Pulmonary artery endothelial cell (primary cell): ENCODE measurements around the gene GLB1L2. TPM values are rescaled to one million over a fixed set of nuclear protein-coding genes. Genes with fewer than 3 reads are reported as not detected.
A peak's percentile ranks its signal among the peaks of the same experiment; 100 is the strongest.

Experiments used
- DNase-seq: peaks from one replicate; pipeline ENCODE4 v3.0.0-alpha.2; 2011; ENCODE audit warnings: low read depth, low spot score
- total RNA-seq: library from RNA; depleted of rRNA; stranded (reverse); fragments of >200 nt; gene quantifications from 2 replicates; pipeline ENCODE4 v1.2.3, GENCODE V29; 2014

Gene GLB1L2
- total RNA-seq, 1 donor from 2014 or later: 0.59 TPM

DNA sequence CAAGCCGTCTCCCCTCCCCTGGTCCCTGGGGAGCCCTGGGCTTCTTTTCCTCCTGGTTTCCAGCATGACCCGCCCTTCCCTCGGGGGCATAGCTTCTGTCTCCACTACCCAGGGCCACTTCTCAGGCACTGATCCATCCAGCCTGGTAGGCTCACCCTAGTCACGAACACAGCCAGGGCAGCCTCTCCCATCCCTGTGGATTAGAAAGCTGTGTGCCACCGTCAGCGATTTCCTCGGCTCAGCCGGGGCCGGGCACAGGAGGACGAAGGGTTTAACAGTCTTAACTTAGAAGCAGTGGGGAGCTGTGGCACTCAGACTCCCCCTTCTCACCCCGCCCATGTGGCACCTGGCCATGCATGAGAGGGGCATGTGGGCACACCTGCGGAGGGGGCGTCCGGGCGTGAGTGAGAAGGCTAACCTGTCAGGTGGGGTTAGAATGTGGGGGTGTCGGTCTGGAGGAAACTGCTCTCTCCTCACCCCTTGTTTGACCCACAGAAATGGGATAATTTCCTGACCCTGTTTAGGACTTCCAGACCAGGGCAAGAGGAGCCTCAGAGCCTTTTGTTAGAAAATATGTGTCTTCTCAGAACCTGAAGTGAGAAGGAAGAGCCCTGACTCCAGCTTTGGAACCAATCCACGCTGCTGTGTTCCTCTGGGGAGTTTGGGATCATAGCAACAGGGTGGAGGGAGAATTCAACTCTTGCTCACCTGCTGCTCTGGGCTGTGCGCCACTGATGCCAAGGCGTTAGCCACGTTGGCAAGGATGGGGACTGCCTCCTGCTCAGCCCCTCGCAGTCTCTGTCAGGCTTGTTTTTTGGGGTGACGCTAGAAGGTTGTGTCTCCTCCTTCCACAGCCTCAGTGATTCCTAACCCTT, 14.6 kb downstream of the GLB1L2 start:
- DNase-seq: no peak

DNA sequence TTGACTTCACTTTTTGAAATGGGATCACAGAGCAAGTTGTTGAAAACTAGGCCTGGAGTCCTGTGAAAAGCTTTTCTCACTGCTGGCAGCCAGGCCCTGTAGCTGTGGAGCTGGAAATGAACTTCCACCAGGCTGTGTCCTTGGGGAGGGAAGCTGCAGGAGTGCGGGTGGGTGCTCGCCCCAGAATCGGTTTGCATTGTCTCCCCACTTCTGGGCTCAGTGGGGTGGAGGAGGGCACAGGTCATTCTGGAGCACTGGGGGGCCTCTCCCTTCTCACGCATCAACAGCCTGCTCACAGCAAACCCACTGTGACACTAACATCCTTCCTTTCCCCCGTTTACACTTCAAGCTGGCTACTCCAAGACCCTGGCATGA, 15.2 kb downstream of the GLB1L2 start:
- DNase-seq: no peak

DNA sequence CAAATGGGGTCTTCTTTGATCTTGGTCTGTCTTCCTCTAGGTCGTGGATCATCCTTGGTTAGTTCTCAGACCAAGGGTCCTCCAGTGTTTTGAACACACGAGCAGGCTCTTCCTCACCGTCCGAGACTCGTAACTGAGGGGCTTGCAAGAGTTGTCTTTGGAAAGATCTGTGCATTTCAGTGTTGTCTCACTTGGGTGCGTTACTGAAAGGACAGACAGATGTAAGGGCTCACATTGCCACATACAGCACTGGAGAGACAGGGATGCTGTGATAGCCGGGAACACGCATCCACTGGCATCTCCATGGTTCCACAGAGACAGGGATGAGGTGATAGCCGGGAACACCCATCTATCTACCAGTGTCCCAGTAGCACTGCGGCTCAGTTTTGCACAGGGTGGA, 15.7 kb downstream of the GLB1L2 start:
- no peak for DNase-seq

- DNase-seq: no peak
Measured at GRCh38 chr11:134349109-134349801, 17.5 kb downstream of the GLB1L2 start.

- no peak for DNase-seq
Measured at GRCh38 chr11:134349802-134350355, 18.1 kb downstream of the GLB1L2 start.

- no peak for DNase-seq
Measured at GRCh38 chr11:134350381-134350780, 18.6 kb downstream of the GLB1L2 start.

DNA sequence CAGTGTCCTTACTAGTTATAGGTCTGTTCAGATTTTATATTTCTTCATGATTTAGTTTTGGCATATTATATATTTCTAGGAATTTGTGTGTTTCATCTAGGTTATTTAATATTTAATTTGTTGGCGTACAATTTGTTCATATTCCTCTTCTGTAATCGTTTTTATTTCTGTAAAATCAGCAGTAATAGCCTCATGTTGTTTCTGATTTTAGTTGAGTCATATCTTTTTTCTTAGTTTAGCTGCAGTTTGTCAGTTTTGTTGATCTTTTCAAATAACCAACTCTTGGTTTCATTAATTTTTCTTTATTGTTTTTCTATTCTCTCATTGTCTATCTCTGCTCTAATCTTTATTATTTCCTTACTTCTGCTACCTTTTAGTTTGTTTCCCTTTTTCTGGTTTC, 20.3 kb downstream of the GLB1L2 start:
- DNase-seq: no peak

- DNase-seq: no peak
Measured at GRCh38 chr11:134355136-134355535, 23.3 kb downstream of the GLB1L2 start.

DNA sequence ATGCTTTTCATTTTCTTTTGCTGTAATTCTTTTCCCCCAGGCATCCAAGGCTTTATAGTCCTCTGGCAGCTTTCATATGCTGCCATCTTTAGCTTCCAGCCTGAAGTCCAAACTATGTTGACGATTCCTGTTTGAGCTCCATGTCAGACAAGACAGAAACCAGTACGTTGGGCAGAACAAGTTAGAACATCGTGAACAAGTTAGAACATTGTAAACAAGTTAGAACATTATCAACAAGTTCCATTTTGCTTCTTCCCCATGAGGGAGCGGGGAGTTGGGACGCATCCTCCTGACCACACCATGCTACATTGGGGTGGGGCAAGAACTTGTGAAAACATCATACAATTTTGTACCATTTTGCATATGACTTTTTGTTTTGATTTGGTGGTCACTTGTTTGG, 23.9 kb downstream of the GLB1L2 start:
- no peak for DNase-seq

DNA sequence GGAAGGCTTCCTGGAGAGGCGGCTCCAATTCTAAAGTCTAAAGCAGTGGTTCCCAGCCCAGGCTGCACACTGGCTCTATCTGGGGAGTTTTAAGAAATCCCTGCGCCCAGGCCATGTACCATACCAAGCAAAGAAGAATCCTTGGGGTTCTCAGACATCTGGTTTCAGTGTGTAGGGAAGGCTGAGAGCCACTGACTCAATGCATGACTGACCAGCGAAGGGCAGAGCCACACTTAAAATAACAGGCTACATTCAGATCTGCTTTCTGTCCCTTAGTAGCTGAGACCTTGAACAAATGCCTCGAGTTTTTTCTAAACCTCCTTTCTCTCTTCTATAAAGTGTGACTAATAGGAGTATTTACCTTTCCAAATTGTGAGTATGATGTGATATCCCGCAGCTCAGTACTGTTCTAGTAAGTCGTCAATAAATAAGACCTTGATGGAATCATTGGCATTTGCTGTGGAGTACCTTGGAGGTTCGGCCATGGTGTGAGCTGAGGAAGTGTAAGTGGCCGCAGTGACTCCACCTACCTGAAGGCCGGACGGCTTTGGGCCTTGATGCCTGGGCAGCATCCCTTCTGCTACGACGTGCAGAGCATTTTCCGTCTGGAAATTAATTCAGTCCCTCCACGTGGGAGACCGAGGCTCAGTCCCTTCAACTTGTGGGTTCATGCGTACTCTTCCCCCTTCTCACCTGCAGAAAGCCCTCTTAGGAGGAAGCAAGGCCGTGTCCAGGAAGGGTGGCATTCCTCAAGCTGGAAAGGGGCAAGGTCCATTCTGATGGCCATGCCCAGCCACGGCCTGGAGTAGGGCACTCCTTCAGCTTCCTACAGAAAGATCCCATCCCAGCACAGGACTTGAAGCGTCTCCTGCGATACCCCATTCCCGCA, 25.1 kb downstream of the GLB1L2 start:
- no peak for DNase-seq

GRCh38 chr11:134357545-134357839, 25.7 kb downstream of the GLB1L2 start:
- no peak for DNase-seq

DNA sequence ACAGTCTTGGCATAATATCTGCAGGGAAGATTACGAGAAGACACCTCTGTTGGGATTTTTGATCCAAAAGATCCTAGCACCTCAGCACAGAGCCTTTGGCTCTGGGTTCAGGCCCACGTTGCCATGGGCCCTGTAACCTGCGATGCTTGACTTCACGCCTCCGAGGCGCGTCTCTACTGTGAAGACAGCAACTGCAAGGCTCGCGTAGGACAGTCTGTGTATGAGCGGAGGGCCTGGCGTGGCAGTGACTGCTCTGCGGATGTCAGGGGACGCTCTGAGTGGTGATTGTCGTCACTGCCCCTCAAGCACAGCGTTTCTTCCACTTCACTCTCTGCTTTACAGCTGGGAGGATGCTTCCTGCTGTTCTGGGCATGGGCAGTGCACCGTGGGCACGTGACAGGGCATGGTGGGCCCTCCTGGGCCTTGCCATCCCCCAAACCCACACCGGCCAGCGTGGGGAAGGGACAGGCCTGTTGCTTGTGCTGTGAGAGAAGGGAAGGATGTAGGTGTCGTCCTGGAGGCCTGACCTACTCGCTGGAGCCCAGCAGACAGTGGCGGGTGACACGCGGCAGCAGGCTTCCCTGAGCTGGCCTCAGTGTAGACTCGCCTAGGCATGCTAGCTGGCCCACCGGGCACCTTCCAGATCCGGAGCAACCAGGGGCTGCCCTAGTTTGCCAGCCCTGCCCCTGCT, 26.5 kb downstream of the GLB1L2 start:
- no peak for DNase-seq

DNA sequence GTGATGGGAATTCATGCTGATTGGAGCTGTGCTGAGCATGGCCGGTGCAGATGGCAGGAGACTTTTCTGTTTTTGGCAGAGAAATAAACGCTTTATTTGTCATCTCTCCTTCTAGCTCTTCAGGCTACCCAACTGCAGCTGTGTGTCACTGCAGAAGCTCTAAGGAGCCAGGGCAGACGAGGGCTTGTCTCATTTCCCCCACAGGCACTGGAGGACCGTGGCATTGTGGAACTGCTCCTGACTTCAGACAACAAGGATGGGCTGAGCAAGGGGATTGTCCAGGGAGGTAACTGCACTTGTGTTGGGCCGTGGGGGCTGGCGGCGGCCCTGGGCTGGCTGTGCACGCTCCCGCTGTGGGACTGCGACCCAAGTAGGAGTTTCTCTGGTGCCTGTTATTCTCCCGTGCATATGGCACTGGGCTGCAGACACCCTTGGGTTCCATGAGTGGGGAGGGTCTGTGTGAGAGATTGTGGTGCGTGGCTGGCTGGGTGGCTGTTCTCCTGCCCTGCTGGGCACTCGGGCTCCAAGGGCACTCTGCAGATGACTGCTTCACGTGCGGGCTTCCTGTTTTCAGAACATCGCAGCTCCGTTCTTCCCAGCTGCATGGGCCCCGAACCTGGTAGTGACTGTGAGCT, 27.2 kb downstream of the GLB1L2 start:
- no peak for DNase-seq

- no peak for DNase-seq
Measured at GRCh38 chr11:134359646-134360045, 27.9 kb downstream of the GLB1L2 start.

DNA sequence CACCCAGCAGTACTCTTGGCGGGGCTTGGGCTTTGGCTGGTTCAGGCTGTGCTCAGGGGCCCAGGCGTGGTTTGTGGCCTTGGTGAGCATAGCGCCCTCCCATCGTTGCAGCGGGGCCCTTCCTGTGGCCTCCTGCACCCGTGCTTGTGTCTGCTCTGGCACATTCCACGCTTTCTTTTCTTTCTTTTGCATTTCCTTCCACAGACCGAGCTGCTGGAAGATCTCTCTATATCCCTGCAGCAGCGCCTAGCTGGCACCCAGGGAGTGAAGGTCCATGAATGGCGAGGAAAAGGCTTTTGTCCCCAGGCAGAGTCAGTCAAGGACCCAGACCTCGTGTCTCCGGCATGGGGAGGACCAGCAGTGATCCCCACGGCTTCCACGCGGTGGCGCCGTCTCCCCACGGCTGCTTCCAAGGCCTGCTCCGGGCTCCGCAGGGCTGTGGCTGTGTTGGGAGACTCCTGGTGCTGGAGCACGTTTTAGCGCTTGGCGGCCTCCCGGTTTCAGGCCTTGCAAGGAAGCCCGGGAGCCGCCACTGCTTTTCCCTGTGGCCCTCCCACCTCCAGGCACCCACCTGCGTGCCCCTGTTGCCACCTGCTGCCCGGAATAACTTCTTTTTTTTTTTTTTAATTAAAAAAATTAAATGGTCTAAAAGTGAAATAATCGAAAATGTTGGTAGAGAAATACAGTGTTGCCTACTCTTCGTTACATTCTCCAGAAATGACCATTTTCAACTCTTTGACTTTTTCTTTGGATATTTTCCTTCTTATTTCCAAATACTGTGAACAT, 28.5 kb downstream of the GLB1L2 start:
- DNase-seq: peak; percentile 32

DNA sequence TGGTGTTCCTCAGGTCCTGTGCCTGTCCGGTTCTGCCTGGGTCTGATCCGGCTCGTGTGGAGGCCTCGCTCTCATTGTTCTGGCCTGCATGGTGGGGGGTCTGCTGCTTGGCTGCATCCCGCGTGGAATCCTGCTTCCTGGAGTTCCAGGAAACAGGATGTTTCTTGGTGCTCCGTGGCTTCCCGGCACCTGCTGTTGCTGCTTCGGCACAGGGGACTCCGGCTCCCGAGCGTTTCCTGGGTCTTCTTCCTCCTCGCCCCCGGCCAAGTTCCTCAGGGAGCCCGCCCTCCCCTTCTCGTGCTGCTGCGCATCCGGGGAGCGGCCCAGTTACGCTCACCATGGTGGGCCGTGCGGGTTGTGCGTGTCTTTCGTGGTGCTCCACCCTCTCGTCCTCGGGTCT, 29.9 kb downstream of the GLB1L2 start:
- no peak for DNase-seq

DNA sequence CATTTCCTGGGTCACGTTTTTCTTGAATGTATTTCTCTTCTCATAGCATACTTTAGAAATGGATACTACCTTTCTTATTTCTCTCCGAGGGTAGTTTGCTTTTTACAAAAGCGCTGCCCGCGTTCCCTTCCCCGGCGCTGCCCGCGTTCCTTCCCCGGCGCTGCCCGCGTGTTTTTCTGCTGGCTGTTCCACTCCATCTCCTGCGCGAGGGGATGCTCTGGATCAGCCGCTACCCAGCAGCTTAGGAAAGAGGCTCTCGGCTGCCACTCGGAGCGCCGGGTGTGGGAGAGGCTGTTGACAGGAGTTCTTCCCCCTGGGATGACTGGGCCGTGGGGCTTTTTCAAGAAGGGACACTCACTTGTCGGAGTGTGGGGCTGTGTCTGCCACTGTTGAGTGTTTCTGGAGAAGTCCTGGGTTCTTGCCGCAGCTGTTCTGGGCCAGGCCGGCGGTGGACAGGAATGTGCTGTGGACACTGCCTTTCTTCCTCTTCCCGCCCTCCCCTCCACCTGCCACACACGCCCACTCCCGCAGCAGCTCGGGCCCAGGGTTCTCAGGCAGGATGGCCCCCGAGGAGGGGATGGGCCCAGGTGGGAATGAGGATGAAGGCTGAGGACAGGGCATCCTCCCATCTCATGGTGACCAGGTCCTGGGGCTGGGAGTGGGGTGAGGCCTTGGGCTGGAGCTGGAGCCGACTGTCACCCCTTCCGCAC, 30.6 kb downstream of the GLB1L2 start:
- no peak for DNase-seq

- DNase-seq: no peak
Measured at GRCh38 chr11:134363161-134363560, 31.4 kb downstream of the GLB1L2 start.

GRCh38 chr11:134363592-134363991, 31.8 kb downstream of the GLB1L2 start:
- DNase-seq: no peak
